Measurements from ENCODE around the gene BCL2L13. TPM values are rescaled to one million over a fixed set of nuclear protein-coding genes. Genes with fewer than 3 reads are reported as not detected.

BCL2L13 gene
- total RNA-seq, 1 experiment from 2014 or later: 38.1 TPM

DNA sequence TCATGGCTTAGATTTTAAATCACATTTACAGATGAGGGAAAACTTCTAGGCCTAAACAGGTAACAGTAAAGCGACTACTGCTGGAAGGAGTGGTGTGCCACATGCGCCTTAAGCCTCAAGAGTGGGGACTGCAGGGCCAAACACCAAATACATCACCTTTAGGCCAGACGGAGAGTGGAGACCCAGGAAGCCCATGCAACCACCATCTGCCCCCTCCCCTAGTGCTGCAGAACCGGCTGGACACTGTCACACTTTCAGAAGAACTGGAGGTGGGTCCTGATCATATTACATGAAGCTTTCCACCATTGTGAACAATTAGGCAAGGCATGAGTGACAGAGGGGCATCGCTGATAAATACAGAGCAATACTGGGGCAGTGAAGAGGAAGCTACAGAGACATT is 46.4 kb upstream of the BCL2L13 start (continued):
- TF ChIP-seq, protein P1, sequence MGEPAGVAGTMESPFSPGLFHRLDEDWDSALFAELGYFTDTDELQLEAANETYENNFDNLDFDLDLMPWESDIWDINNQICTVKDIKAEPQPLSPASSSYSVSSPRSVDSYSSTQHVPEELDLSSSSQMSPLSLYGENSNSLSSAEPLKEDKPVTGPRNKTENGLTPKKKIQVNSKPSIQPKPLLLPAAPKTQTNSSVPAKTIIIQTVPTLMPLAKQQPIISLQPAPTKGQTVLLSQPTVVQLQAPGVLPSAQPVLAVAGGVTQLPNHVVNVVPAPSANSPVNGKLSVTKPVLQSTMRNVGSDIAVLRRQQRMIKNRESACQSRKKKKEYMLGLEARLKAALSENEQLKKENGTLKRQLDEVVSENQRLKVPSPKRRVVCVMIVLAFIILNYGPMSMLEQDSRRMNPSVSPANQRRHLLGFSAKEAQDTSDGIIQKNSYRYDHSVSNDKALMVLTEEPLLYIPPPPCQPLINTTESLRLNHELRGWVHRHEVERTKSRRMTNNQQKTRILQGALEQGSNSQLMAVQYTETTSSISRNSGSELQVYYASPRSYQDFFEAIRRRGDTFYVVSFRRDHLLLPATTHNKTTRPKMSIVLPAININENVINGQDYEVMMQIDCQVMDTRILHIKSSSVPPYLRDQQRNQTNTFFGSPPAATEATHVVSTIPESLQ (CRISPR knock-in tag; IDR thresholded peaks at IDR 0.05): no peak

DNA sequence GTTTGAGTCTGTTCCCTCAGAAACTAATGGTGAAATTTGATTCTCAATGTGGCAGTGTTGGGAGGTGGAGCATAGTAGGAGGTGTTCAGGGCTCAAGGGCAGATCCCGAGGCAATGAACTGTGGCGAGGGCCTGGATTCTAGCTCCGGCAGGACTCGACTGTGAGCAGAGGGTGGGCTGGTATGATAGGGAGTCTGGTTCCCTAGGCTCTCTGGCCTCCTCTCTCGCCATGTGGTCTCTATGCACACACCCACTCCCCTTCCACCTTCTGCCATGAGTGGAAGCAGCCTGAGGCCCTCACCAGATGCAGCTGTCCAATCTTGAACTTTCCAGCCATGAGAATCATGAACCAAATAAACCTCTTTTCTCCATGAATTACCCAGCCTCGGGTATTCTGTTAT is 42.3 kb upstream of the BCL2L13 start:
- no peak for ATAC-seq
- no peaks in the 10 kb centered on the region for H3K9me3 Mint-ChIP-seq
- ChIA-PET CTCF (interaction anchor here (1.0 kb wide), 1 partner anchor 131 kb away, joined by 3 read pairs; no protein-coding TSS in a partner anchor), POLR2A (interaction anchor here (0.6 kb wide), 1 partner anchor 11 kb away, joined by 3 read pairs; no protein-coding TSS in a partner anchor)
- TF ChIP-seq CBFB (CRISPR knock-in tag; IDR thresholded peaks at IDR 0.05; ENCODE audit: low read depth) (no peak), CREM (CRISPR knock-in tag; IDR thresholded peaks at IDR 0.05) (no peak), KAT7 (CRISPR knock-in tag; IDR thresholded peaks at IDR 0.05; ENCODE audit: borderline replicate concordance) (no peak), NFYB (CRISPR knock-in tag; conservative IDR thresholded peaks at IDR 0.05; ENCODE audit: low read depth) (no peak), ZNF263 (CRISPR knock-in tag; IDR thresholded peaks at IDR 0.05; ENCODE audit: low read depth) (no peak), NFATC4 (CRISPR knock-in tag; IDR thresholded peaks at IDR 0.05) (no peak), ZNF423 (CRISPR knock-in tag; IDR thresholded peaks at IDR 0.05) (no peak), TEAD4 (CRISPR knock-in tag; IDR thresholded peaks at IDR 0.05) (no peak), CREB1 (CRISPR knock-in tag; IDR thresholded peaks at IDR 0.05) (no peak), USF1 (CRISPR knock-in tag; IDR thresholded peaks at IDR 0.05) (no peak), ETV6 (CRISPR knock-in tag; IDR thresholded peaks at IDR 0.05) (no peak), ATF2 (CRISPR knock-in tag; IDR thresholded peaks at IDR 0.05; ENCODE audit: borderline replicate concordance, low read depth) (no peak), TEAD1 (CRISPR knock-in tag; IDR thresholded peaks at IDR 0.05) (no peak), ZNF317 (CRISPR knock-in tag; IDR thresholded peaks at IDR 0.05; ENCODE audit: borderline replicate concordance, low read depth) (no peak), ZNF416 (CRISPR knock-in tag; IDR thresholded peaks at IDR 0.05) (no peak), ZNF232 (CRISPR knock-in tag; IDR thresholded peaks at IDR 0.05) (no peak)
- TF ChIP-seq, protein P2, sequence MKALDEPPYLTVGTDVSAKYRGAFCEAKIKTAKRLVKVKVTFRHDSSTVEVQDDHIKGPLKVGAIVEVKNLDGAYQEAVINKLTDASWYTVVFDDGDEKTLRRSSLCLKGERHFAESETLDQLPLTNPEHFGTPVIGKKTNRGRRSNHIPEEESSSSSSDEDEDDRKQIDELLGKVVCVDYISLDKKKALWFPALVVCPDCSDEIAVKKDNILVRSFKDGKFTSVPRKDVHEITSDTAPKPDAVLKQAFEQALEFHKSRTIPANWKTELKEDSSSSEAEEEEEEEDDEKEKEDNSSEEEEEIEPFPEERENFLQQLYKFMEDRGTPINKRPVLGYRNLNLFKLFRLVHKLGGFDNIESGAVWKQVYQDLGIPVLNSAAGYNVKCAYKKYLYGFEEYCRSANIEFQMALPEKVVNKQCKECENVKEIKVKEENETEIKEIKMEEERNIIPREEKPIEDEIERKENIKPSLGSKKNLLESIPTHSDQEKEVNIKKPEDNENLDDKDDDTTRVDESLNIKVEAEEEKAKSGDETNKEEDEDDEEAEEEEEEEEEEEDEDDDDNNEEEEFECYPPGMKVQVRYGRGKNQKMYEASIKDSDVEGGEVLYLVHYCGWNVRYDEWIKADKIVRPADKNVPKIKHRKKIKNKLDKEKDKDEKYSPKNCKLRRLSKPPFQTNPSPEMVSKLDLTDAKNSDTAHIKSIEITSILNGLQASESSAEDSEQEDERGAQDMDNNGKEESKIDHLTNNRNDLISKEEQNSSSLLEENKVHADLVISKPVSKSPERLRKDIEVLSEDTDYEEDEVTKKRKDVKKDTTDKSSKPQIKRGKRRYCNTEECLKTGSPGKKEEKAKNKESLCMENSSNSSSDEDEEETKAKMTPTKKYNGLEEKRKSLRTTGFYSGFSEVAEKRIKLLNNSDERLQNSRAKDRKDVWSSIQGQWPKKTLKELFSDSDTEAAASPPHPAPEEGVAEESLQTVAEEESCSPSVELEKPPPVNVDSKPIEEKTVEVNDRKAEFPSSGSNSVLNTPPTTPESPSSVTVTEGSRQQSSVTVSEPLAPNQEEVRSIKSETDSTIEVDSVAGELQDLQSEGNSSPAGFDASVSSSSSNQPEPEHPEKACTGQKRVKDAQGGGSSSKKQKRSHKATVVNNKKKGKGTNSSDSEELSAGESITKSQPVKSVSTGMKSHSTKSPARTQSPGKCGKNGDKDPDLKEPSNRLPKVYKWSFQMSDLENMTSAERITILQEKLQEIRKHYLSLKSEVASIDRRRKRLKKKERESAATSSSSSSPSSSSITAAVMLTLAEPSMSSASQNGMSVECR (CRISPR knock-in tag; IDR thresholded peaks at IDR 0.05; ENCODE audit: borderline replicate concordance): no peak
- TF ChIP-seq, protein P3, sequence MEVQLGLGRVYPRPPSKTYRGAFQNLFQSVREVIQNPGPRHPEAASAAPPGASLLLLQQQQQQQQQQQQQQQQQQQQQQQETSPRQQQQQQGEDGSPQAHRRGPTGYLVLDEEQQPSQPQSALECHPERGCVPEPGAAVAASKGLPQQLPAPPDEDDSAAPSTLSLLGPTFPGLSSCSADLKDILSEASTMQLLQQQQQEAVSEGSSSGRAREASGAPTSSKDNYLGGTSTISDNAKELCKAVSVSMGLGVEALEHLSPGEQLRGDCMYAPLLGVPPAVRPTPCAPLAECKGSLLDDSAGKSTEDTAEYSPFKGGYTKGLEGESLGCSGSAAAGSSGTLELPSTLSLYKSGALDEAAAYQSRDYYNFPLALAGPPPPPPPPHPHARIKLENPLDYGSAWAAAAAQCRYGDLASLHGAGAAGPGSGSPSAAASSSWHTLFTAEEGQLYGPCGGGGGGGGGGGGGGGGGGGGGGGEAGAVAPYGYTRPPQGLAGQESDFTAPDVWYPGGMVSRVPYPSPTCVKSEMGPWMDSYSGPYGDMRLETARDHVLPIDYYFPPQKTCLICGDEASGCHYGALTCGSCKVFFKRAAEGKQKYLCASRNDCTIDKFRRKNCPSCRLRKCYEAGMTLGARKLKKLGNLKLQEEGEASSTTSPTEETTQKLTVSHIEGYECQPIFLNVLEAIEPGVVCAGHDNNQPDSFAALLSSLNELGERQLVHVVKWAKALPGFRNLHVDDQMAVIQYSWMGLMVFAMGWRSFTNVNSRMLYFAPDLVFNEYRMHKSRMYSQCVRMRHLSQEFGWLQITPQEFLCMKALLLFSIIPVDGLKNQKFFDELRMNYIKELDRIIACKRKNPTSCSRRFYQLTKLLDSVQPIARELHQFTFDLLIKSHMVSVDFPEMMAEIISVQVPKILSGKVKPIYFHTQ (CRISPR knock-in tag; IDR thresholded peaks at IDR 0.05): no peak
- TF ChIP-seq, protein P4, sequence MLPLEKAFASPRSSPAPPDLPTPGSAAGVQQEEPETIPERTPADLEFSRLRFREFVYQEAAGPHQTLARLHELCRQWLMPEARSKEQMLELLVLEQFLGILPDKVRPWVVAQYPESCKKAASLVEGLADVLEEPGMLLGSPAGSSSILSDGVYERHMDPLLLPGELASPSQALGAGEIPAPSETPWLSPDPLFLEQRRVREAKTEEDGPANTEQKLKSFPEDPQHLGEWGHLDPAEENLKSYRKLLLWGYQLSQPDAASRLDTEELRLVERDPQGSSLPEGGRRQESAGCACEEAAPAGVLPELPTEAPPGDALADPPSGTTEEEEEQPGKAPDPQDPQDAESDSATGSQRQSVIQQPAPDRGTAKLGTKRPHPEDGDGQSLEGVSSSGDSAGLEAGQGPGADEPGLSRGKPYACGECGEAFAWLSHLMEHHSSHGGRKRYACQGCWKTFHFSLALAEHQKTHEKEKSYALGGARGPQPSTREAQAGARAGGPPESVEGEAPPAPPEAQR (CRISPR knock-in tag; IDR thresholded peaks at IDR 0.05): no peak
- peaks cover 84% of the 10 kb centered on the region for H3K36me3 Mint-ChIP-seq
- no peaks in the 10 kb centered on the region for H3K4me1 Mint-ChIP-seq
- no peak overlapping the region; the same call in 1 of the 2 replicates for H3K27ac Mint-ChIP-seq
- no peak for DNase-seq (ENCODE audit: low spot score)
- no peaks in the 10 kb centered on the region for H3K27me3 Mint-ChIP-seq (ENCODE audit: low read depth)
- no peak overlapping the region for H3K4me3 Mint-ChIP-seq
